Large intestine (tissue), 3 donors: ENCODE results near the gene CDHR3. TPM values are rescaled to one million over a fixed set of nuclear protein-coding genes. Genes with fewer than 3 reads are reported as not detected.

ENCODE experiments used
- DNase-seq, 2 donors: peaks; one replicate each; pipeline versions ENCODE4 v3.0.0 to v3.0.0-alpha.2; 2013
- H3K27ac ChIP-seq: one replicate; pipeline ENCODE4 v1.5.1; 2013; ENCODE audit warnings: low read length
- H3K27me3 ChIP-seq: 2 replicates; pipeline ENCODE4 v1.6.1; 2013; ENCODE audit warnings: low read length; ENCODE audit not compliant: control insufficient read depth, insufficient read depth
- H3K36me3 ChIP-seq: 2 replicates; pipeline ENCODE4 v1.6.1; 2013; ENCODE audit warnings: low read length; ENCODE audit not compliant: control insufficient read depth, insufficient read depth
- H3K4me1 ChIP-seq: one replicate; pipeline ENCODE4 v1.6.1; 2013; ENCODE audit warnings: low read length; ENCODE audit not compliant: control insufficient read depth, insufficient read depth
- H3K4me3 ChIP-seq: one replicate; pipeline ENCODE4 v1.5.1; 2013; ENCODE audit warnings: low read length
- H3K9me3 ChIP-seq: one replicate; pipeline ENCODE4 v1.6.1; 2013; ENCODE audit warnings: mild to moderate bottlenecking, low read depth, low read length, moderate library complexity; ENCODE audit not compliant: control insufficient read depth
- WGBS: methylation state at CpG from one replicate; pipeline ENCODE4 v1.1.5; 2013; ENCODE audit warnings: low lambda C conversion rate; ENCODE audit not compliant: insufficient coverage; 5-methylcytosine and 5-hydroxymethylcytosine counted together
- polyA plus RNA-seq: library from polyadenylated mRNA; unstranded; fragments of 120-200 nt; gene quantifications from one replicate; pipeline ENCODE4 v1.2.1, GENCODE V29; 2013

CDHR3 gene
- polyA plus RNA-seq, 1 donor: 36.0 TPM

DNA sequence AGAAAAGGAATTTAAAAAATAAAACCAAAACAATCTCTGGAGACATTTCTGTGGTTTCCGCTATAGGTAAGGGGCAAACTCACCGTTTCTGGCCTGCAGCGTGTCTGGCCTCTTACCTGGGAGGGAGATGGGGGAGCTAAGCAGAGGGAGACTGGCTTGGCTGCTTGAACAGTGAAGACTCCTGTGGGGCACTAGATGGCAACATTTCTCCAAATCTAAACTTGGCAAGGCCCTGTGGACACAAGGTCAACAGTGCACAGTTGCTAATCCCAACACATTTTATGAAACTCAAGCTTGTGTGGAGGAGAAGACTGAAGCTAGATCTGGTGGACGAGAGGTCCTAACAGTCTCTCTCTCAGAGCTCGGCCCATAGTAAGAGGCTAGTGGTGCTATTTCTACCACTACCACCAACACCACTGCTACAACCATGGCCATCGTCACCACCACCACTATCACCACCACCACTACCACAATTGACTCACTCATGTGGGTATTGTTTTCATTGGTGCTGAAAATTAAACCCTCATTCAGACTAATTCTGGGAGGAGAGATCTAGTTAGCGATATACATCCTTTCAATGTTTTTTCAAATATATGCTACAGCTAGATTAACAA is 28.4 kb upstream of the CDHR3 start:
- no CpG with 5 or more reads among the region's 7 CpGs for WGBS
- Histone ChIP-seq H3K4me1 (no peaks in the 10 kb centered on the region), H3K4me3 (no peak overlapping the region), H3K9me3 (no peaks in the 10 kb centered on the region), H3K36me3 (no peaks in the 10 kb centered on the region), H3K27me3 (no peaks in the 10 kb centered on the region), H3K27ac (no peak overlapping the region)
- peak; percentile 33 to 39 for DNase-seq

DNA sequence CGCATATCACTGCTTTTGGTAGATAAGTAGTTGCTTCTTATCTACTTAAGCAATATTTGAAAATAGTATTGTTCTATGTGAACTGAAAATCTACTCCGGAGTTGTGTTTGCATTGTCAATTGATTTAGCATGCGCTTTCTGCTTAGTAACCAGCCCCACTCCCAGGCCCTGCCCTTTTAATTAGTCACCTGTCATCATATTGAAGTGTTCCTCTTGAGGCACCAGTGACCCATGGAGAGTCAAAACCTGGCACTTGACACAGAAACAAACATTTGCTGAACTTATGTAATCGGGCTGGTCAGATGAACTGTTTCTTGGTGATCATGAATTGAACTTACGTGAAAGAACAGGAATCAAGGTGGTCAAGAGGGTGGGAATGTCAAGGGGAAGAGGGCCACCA is 27.8 kb upstream of the CDHR3 start:
- Histone ChIP-seq H3K4me3 (no peak overlapping the region), H3K4me1 (no peaks in the 10 kb centered on the region), H3K36me3 (no peaks in the 10 kb centered on the region), H3K27me3 (no peaks in the 10 kb centered on the region), H3K27ac (no peak overlapping the region), H3K9me3 (no peaks in the 10 kb centered on the region)
- no CpG with 5 or more reads among the region's 5 CpGs for WGBS
- no peak for DNase-seq

DNA sequence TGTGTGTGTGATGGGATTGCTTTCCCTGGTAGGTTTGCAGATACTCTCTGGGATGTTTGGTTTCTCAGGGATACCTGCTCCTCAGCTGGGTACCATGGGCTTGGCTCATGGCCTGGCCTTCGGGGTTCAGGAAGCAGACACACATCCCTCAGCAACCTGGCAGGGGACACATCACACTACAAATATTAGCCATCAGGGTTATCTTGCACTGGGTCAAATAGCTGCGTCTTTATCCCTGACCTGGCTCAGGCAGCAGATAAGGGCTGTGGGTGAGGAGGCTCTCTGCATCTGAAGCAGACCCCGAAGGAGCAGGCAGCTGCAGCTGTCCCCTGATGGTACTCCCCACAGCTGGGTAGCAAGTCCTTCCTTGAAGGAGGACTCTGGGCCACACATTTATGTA is 25.7 kb upstream of the CDHR3 start:
- no peaks in the 10 kb centered on the region for H3K4me1 ChIP-seq
- H3K9me3 ChIP-seq: no peaks in the 10 kb centered on the region
- H3K36me3 ChIP-seq: no peaks in the 10 kb centered on the region
- H3K4me3 ChIP-seq: no peak overlapping the region
- no peak for DNase-seq
- no CpG with 5 or more reads among the region's 3 CpGs for WGBS
- no peaks in the 10 kb centered on the region for H3K27me3 ChIP-seq
- no peak overlapping the region for H3K27ac ChIP-seq

DNA sequence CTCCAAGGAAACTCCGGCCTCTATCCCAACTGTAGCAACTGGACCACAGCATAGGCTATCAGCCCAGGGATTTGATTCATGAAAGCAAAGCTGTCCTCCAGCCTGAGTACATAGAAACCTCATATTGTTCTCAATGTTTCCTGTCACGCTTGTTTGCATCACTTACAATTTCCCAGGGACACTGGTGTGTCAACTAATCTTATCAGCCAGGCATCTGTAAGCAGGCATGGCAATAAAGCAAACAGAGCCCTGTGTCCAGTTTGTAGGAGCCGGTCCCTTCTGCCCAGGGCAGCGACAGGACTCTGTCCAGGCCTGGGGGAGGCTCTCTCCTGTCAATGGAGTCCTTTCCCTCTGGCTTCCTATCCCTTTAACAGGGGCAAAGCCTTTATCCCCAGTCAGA is 23.0 kb upstream of the CDHR3 start:
- WGBS: no CpG with 5 or more reads among the region's 4 CpGs
- Histone ChIP-seq H3K4me1 (no peaks in the 10 kb centered on the region), H3K4me3 (no peak overlapping the region), H3K36me3 (no peaks in the 10 kb centered on the region), H3K27ac (no peak overlapping the region), H3K9me3 (no peaks in the 10 kb centered on the region), H3K27me3 (no peaks in the 10 kb centered on the region)
- DNase-seq: no peak

DNA sequence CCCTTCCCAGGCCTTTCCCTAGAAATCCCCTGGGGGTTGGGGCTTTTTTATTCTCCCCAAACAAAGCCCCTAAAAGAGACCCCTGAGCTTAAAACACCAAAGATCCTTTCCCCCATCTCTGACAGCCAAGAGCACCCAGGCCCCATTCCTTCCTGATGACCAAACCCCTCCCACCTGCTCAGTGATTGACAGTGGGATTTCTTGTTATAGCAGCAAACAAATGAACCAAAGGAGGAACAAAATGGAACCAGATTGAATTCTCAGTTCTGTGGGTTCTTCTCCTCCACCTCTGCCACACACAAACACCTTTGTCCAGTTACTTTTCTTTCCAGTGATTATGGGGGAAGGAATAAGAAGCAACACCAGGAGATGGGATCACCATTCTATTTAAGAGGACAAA is 21.5 kb upstream of the CDHR3 start:
- no peaks in the 10 kb centered on the region for H3K4me1 ChIP-seq
- H3K4me3 ChIP-seq: no peak overlapping the region
- no peaks in the 10 kb centered on the region for H3K36me3 ChIP-seq
- no peak overlapping the region for H3K27ac ChIP-seq
- DNase-seq: no peak
- no peaks in the 10 kb centered on the region for H3K27me3 ChIP-seq
- no peaks in the 10 kb centered on the region for H3K9me3 ChIP-seq

DNA sequence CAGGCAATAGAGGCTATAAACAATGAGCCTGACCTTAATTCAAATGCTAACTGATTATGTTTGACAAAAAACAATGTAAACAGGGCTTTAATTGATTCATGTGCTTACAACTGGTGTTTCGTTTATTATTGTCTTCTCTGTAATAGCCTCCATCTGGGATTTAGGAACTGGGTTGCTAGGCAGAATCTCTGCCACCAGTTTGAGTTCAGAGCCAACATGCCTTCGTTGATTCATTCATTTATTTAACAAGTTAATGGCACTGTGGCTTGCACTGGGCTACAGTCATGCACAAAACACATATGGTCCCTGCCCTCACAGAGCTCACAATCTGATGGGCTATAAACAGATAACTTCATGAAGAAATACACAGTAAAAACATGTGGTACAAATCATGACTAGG is 19.6 kb upstream of the CDHR3 start:
- no CpG with 5 or more reads among the region's 2 CpGs for WGBS

DNA sequence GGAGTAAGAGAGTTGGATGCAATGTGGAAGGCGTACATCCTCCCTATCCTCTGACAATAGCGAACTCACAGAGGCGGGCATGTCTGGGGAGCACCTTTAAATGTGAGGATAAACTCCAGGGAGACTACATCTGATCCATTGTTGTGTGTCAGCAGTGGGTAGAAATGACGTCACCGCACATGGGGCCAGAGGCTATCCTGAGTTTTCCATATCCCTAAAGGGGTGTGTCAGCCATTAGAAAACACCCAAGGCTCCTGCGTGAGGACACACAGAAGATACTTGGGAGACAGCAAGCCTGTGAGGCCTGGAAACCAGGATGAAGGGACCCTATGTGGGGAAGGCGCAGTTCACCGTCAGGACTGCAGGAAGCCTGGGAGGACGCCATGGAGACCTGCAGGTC is 17.2 kb upstream of the CDHR3 start:
- WGBS: no CpG with 5 or more reads among the region's 9 CpGs
- no peak overlapping the region for H3K4me3 ChIP-seq
- DNase-seq: no peak
- no peaks in the 10 kb centered on the region for H3K36me3 ChIP-seq
- H3K9me3 ChIP-seq: no peaks in the 10 kb centered on the region
- H3K27me3 ChIP-seq: no peaks in the 10 kb centered on the region
- H3K27ac ChIP-seq: no peak overlapping the region
- no peaks in the 10 kb centered on the region for H3K4me1 ChIP-seq

More for the DNA sequence above, 19.6 kb upstream of the CDHR3 start:
- no peaks in the 10 kb centered on the region for H3K4me1 ChIP-seq
- no peak for DNase-seq
- H3K27me3 ChIP-seq: no peaks in the 10 kb centered on the region
- no peaks in the 10 kb centered on the region for H3K9me3 ChIP-seq
- no peaks in the 10 kb centered on the region for H3K36me3 ChIP-seq
- no peak overlapping the region for H3K27ac ChIP-seq
- H3K4me3 ChIP-seq: no peak overlapping the region

DNA sequence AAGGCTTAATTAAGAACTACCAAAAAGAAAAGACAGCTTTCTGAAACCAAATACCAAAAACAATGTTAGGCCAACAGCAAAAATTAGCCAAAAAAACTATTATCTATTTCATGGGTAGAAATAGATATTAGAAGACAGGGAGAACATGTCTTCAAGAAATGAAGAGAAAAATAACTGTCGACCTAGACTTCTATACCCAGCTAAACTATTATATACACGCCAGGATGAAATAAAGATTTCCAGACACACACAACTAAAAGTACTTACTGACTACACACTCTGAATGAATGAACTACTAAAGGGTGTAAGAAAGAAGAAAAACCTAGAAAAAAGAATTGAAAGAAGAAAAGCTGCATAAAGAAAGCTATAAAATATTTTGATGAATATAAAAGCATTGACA is 11.5 kb upstream of the CDHR3 start:
- peaks cover 7% of the 10 kb centered on the region for H3K9me3 ChIP-seq
- H3K27ac ChIP-seq: no peak overlapping the region
- H3K36me3 ChIP-seq: no peaks in the 10 kb centered on the region
- H3K4me3 ChIP-seq: no peak overlapping the region
- no peaks in the 10 kb centered on the region for H3K27me3 ChIP-seq
- 100% methylated on average over 1 of the region's 2 CpGs for WGBS
- no peaks in the 10 kb centered on the region for H3K4me1 ChIP-seq
- no peak for DNase-seq

DNA sequence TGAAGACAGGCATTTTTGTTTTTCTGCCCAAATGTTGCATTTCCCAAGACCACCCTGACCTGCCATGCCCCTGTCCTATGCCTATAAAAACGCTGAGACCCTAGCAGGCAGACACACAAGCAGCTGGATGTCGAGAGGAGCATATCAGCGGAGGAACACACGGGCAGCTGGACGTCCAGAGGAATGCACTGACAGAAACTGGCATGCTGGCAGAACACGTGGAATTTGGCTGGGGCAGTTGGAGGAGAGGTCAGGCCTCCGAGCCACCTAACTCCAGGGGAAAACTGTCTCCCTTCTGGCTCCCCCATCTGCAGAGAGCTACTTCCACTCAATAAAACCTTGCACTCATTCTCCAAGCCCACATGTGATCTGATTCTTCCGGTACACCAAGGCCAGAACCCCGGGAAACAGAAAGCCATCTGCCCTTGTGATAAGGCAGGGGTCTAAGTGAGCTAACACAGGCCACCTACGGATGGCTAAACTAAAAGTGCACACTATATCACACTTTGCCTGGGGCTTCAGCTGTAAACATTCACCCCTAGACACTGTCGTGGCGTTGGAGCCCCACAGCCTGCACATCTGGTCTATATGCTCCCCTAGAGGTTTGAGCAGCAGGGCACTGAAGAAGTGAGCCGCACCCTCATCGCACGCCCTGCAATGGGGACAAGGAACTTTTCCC is 10.0 kb upstream of the CDHR3 start:
- DNase-seq: no peak
- H3K4me1 ChIP-seq: no peaks in the 10 kb centered on the region
- no peaks in the 10 kb centered on the region for H3K27me3 ChIP-seq
- H3K27ac ChIP-seq: no peak overlapping the region
- no peaks in the 10 kb centered on the region for H3K36me3 ChIP-seq
- H3K9me3 ChIP-seq: peaks cover 7% of the 10 kb centered on the region
- no peak overlapping the region for H3K4me3 ChIP-seq
- 100% methylated on average over 1 of the region's 15 CpGs for WGBS

DNA sequence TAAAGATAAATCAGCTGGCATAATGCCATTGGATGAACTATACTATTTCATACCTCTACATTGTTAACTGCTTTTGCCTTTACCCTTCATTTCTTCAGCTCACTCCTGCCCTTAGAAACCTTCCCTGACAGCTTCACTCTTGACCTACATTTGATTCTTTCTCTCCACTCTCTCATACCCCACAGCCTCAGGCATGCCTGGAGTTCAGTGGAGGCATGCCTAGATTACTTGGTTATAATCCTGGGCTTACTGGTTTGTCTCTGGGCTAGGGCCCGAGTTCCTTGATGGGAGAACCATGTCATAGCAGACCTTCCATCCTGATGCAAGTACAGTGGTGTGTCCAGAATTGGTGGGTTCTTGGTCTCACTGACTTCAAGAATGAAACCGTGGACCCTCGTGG is 8.4 kb upstream of the CDHR3 start:
- Histone ChIP-seq H3K36me3 (no peaks in the 10 kb centered on the region), H3K4me1 (no peaks in the 10 kb centered on the region), H3K27me3 (no peaks in the 10 kb centered on the region), H3K4me3 (no peak overlapping the region), H3K27ac (no peak overlapping the region), H3K9me3 (peaks cover 7% of the 10 kb centered on the region)
- DNase-seq: no peak
- WGBS: 90% methylated on average over 2 of the region's 3 CpGs
